ENCODE measurements around the gene RAPGEF4. TPM values are rescaled to one million over a fixed set of nuclear protein-coding genes. Genes with fewer than 3 reads are reported as not detected.

RAPGEF4 gene
- total RNA-seq, 6 donors from 2014 or later, result 8.3 to 35.2 (median 17.4) TPM

GRCh38 chr2:172753610-172754009 lies 18.0 kb downstream of the RAPGEF4 start:
- Histone ChIP-seq H3K27ac (no peak overlapping the region), H3K27me3 (no peaks in the 10 kb centered on the region)
- ATAC-seq (ENCODE audit: low FRiP score in 2 of 2), result no peak

GRCh38 chr2:172759441-172759840 lies 23.8 kb downstream of the RAPGEF4 start:
- H3K27ac ChIP-seq, result no peak overlapping the region
- TF ChIP-seq CTCF (IDR thresholded peaks at IDR 0.05) (no peak), POLR2A (IDR thresholded peaks at IDR 0.05) (no peak), POLR2AphosphoS5 (IDR thresholded peaks at IDR 0.05) (no peak), EP300 (IDR thresholded peaks at IDR 0.05) (no peak)
- H3K9me3 ChIP-seq, result peaks cover 0 to 14% (median 12%) of the 10 kb centered on the region in 4 donors
- no peak for DNase-seq
- no peak for ATAC-seq (ENCODE audit: low FRiP score in 2 of 2)
- no peaks in the 10 kb centered on the region for H3K4me1 ChIP-seq
- WGBS, 2 donors, result 89 to 100% methylated on average over 2 of the region's 2 CpGs
- no peak overlapping the region for H3K4me3 ChIP-seq
- no peaks in the 10 kb centered on the region for H3K27me3 ChIP-seq
- no peaks in the 10 kb centered on the region for H3K36me3 ChIP-seq

More at GRCh38 chr2:172753610-172754009, 18.0 kb downstream of the RAPGEF4 start:
- TF ChIP-seq POLR2AphosphoS5 (IDR thresholded peaks at IDR 0.05) (no peak), EP300 (IDR thresholded peaks at IDR 0.05) (no peak), POLR2A (IDR thresholded peaks at IDR 0.05) (no peak), CTCF (IDR thresholded peaks at IDR 0.05) (no peak)
- Histone ChIP-seq H3K4me1 (no peaks in the 10 kb centered on the region), H3K9me3 (no peaks in the 10 kb centered on the region), H3K36me3 (no peaks in the 10 kb centered on the region), H3K4me3 (no peak overlapping the region)
- WGBS, 2 donors, result 76 to 78% methylated on average over 3 of the region's 3 CpGs
- DNase-seq, result no peak

GRCh38 chr2:172761306-172761705 lies 25.7 kb downstream of the RAPGEF4 start:
- no peak for ATAC-seq (ENCODE audit: low FRiP score in 2 of 2)
- DNase-seq, result no peak
- H3K36me3 ChIP-seq, result no peaks in the 10 kb centered on the region
- H3K27me3 ChIP-seq, result no peaks in the 10 kb centered on the region
- TF ChIP-seq EP300 (IDR thresholded peaks at IDR 0.05) (no peak), POLR2AphosphoS5 (IDR thresholded peaks at IDR 0.05) (no peak), CTCF (IDR thresholded peaks at IDR 0.05) (no peak), POLR2A (IDR thresholded peaks at IDR 0.05) (no peak)
- H3K9me3 ChIP-seq, result peaks cover 0 to 14% (median 12%) of the 10 kb centered on the region in 4 donors
- H3K27ac ChIP-seq, result no peak overlapping the region
- H3K4me1 ChIP-seq, result no peaks in the 10 kb centered on the region
- 96 to 100% methylated on average over 4 of the region's 4 CpGs for WGBS, 2 donors
- no peak overlapping the region for H3K4me3 ChIP-seq

- 65 to 80% methylated on average over 2 of the region's 2 CpGs for WGBS, 2 donors
These were observed 26.9 kb downstream of the RAPGEF4 start for GRCh38 chr2:172762574-172762973.

More at GRCh38 chr2:172762574-172762973, 26.9 kb downstream of the RAPGEF4 start:
- H3K27me3 ChIP-seq, result no peaks in the 10 kb centered on the region
- no peak overlapping the region for H3K4me3 ChIP-seq
- DNase-seq, result no peak
- H3K4me1 ChIP-seq, result no peaks in the 10 kb centered on the region
- no peaks in the 10 kb centered on the region for H3K36me3 ChIP-seq
- no peak overlapping the region for H3K27ac ChIP-seq
- TF ChIP-seq POLR2AphosphoS5 (IDR thresholded peaks at IDR 0.05), result no peak
- no peak for TF ChIP-seq EP300 (IDR thresholded peaks at IDR 0.05)
- TF ChIP-seq CTCF (IDR thresholded peaks at IDR 0.05), result no peak
- no peak for TF ChIP-seq POLR2A (IDR thresholded peaks at IDR 0.05)
- H3K9me3 ChIP-seq, result peaks cover 0 to 14% (median 12%) of the 10 kb centered on the region in 4 donors
- peak in 1 of 2 donors; percentile 19 for ATAC-seq (ENCODE audit: low FRiP score in 2 of 2)
